PC-9 (cell line): ENCODE results near the gene METAP2. TPM values are rescaled to one million over a fixed set of nuclear protein-coding genes. Genes with fewer than 3 reads are reported as not detected.
"Not testable (repeated sequence)": the region's sequence is repeated elsewhere in the genome, so short reads cannot be mapped to it uniquely, and the experiment has no call there.

Experiments used
- BruUV-seq: library from RNA; stranded (reverse); fragments of 400-500 nt; replicated peaks from 2 replicates; lab custom pipeline; 2021; lab: Mats Ljungman, UMichigan
- CTCF ChIA-PET: fragments of 300-600 bp; sonication (Branson Sonifier 250); formaldehyde crosslinking; loops from one replicate; lab custom pipeline; 2022; ENCODE audit warnings: antibody characterized with exemption; lab: Charles Lee
- POLR2A ChIA-PET: fragments of 300-600 bp; sonication (Branson Sonifier 250); formaldehyde crosslinking; loops from one replicate; lab custom pipeline; 2022; ENCODE audit warnings: antibody characterized with exemption; ENCODE audit not compliant: unreplicated experiment; lab: Charles Lee
- DNase-seq, 2 experiments: peaks; one replicate each; pipeline versions ENCODE4 v3.0.0 to v3.0.0-alpha.2; 2015 to 2022; ENCODE audit warnings: mixed read lengths in 1 of 2
- H2AFZ ChIP-seq: fragments of 200-600 bp; sonication (generic); 2 replicates; pipeline ENCODE4 v1.8.1; 2017; ENCODE audit warnings: antibody characterized with exemption
- H3F3A ChIP-seq: fragments of 200-600 bp; sonication (generic); 2 replicates; pipeline ENCODE4 v1.8.1; 2017; ENCODE audit warnings: antibody characterized with exemption, mild to moderate bottlenecking, low read depth; ENCODE audit not compliant: insufficient read depth
- H3K27ac ChIP-seq: fragments of 200-600 bp; sonication (generic); 2 replicates; pipeline ENCODE4 v1.6.1; 2016; ENCODE audit warnings: mixed run types
- H3K27me3 ChIP-seq: fragments of 200-600 bp; sonication (generic); 2 replicates; pipeline ENCODE4 v1.6.1; 2016; ENCODE audit warnings: low read depth, mixed run types; ENCODE audit not compliant: insufficient read depth
- H3K36me3 ChIP-seq: fragments of 200-600 bp; sonication (generic); 2 replicates; pipeline ENCODE4 v1.6.1; 2016; ENCODE audit warnings: low read depth, mixed run types
- H3K4me1 ChIP-seq: fragments of 200-600 bp; sonication (generic); replicated peaks from 2 replicates; pipeline ENCODE4 v1.6.1; 2016; ENCODE audit warnings: mixed run types; ENCODE audit not compliant: insufficient read depth
- H3K4me2 ChIP-seq: fragments of 200-600 bp; sonication (generic); 2 replicates; pipeline ENCODE4 v1.6.1; 2017; ENCODE audit warnings: mixed run types
- H3K4me3 ChIP-seq: fragments of 200-600 bp; sonication (generic); 2 replicates; pipeline ENCODE4 v1.6.1; 2016; ENCODE audit warnings: mixed run types
- H3K79me2 ChIP-seq: fragments of 200-600 bp; sonication (generic); 2 replicates; pipeline ENCODE4 v1.6.1; 2017; ENCODE audit warnings: low read depth, mixed run types
- H3K9me2 ChIP-seq: fragments of 200-600 bp; sonication (generic); 2 replicates; pipeline ENCODE4 v1.8.1; 2017; ENCODE audit warnings: mild to moderate bottlenecking; ENCODE audit not compliant: insufficient read depth
- H3K9me3 ChIP-seq: fragments of 200-600 bp; sonication (generic); 2 replicates; pipeline ENCODE4 v1.8.1; 2016; ENCODE audit warnings: low read depth; ENCODE audit not compliant: insufficient read depth
- H4K20me1 ChIP-seq: fragments of 200-600 bp; sonication (generic); 2 replicates; pipeline ENCODE4 v1.8.1; 2017; ENCODE audit not compliant: insufficient read depth
- EZH2 ChIP-seq: fragments of 200-600 bp; sonication (generic); IDR thresholded peaks from 2 replicates; pipeline ENCODE4 v1.8.0; 2017; ENCODE audit warnings: antibody characterized with exemption, low read depth
- intact Hi-C: fragments of 100-400 bp; cut with micrococcal nuclease; formaldehyde crosslinking; loops from one replicate; pipeline ENCODE4 v1.10.0; 2022; ENCODE audit not compliant: unreplicated experiment
- total RNA-seq: library from RNA; stranded (reverse); gene quantifications from 2 replicates; pipeline ENCODE4 v1.2.3, GENCODE V29; 2021
- TF ChIP-seq, protein P1 (sequence below): fragments of 200-600 bp; sonication (generic); conservative IDR thresholded peaks from 2 replicates; pipeline ENCODE4 v1.6.1; 2017; ENCODE audit warnings: mixed run types, antibody characterized with exemption, mild to moderate bottlenecking, moderate library complexity

Gene METAP2
- total RNA-seq, 1 experiment from 2014 or later, result 93.8 TPM

GRCh38 chr12:95445884-95446505, 28.0 kb upstream of the METAP2 start:
- BruUV-seq, result no TSS peak
- Histone ChIP-seq H4K20me1 (no peaks in the 10 kb centered on the region), H3K9me2 (no peaks in the 10 kb centered on the region), H3K27ac (no peak overlapping the region), H3K4me2 (no peak overlapping the region), H3K79me2 (no peaks in the 10 kb centered on the region), H3K4me3 (no peak overlapping the region), H3K4me1 (peaks cover 12% of the 10 kb centered on the region), H3K9me3 (no peaks in the 10 kb centered on the region), H2AFZ (no peak overlapping the region), H3K27me3 (no peaks in the 10 kb centered on the region), H3K36me3 (no peaks in the 10 kb centered on the region), H3F3A (no peaks in the 10 kb centered on the region)
- ChIA-PET POLR2A (no interaction called here), CTCF (no interaction called here)
- TF ChIP-seq, protein P1, sequence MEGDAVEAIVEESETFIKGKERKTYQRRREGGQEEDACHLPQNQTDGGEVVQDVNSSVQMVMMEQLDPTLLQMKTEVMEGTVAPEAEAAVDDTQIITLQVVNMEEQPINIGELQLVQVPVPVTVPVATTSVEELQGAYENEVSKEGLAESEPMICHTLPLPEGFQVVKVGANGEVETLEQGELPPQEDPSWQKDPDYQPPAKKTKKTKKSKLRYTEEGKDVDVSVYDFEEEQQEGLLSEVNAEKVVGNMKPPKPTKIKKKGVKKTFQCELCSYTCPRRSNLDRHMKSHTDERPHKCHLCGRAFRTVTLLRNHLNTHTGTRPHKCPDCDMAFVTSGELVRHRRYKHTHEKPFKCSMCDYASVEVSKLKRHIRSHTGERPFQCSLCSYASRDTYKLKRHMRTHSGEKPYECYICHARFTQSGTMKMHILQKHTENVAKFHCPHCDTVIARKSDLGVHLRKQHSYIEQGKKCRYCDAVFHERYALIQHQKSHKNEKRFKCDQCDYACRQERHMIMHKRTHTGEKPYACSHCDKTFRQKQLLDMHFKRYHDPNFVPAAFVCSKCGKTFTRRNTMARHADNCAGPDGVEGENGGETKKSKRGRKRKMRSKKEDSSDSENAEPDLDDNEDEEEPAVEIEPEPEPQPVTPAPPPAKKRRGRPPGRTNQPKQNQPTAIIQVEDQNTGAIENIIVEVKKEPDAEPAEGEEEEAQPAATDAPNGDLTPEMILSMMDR, result no peak
- no peak for TF ChIP-seq EZH2
- no peak for DNase-seq
- intact Hi-C loops, result no loop called here

DNA sequence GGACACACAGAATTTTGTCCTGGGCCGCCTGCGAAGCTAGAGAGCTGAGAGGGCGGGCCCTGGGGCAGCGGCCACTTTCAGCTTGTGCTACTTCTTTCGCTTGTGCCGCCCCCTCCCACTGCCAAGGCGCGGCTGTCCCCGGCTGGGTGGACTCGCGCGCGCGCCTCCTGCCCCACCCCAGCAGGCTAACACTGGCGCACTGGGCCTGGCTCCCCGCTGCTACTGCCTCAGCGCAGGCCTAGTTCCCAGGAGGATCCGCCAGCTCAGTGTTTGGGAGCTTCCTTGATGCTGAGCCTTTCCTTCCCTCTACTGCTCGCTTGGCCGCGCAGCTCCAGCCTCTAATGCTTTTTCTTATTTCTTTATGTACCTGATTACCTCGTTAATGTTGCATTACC, 27.4 kb upstream of the METAP2 start:
- no peaks in the 10 kb centered on the region for H4K20me1 ChIP-seq
- H3K27ac ChIP-seq, result no peak overlapping the region
- BruUV-seq, result no TSS peak
- ChIA-PET CTCF (no interaction called here), POLR2A (no interaction called here)
- no peaks in the 10 kb centered on the region for H3F3A ChIP-seq
- no peaks in the 10 kb centered on the region for H3K36me3 ChIP-seq
- no peaks in the 10 kb centered on the region for H3K27me3 ChIP-seq
- no peak overlapping the region for H2AFZ ChIP-seq
- no peaks in the 10 kb centered on the region for H3K79me2 ChIP-seq
- peaks cover 12% of the 10 kb centered on the region for H3K4me1 ChIP-seq
- no peak for DNase-seq
- no peak overlapping the region for H3K4me3 ChIP-seq
- intact Hi-C loops, result no loop called here
- no peaks in the 10 kb centered on the region for H3K9me2 ChIP-seq
- TF ChIP-seq, protein P1, result no peak
- no peak for TF ChIP-seq EZH2
- H3K4me2 ChIP-seq, result no peak overlapping the region
- H3K9me3 ChIP-seq, result no peaks in the 10 kb centered on the region

GRCh38 chr12:95449656-95450055, 24.3 kb upstream of the METAP2 start:
- H3K79me2 ChIP-seq, H3K27me3 ChIP-seq, H3K27ac ChIP-seq, intact Hi-C loops, H3K36me3 ChIP-seq, H3K9me3 ChIP-seq, H3K9me2 ChIP-seq, BruUV-seq, H4K20me1 ChIP-seq, H3F3A ChIP-seq, CTCF ChIA-PET, H3K4me3 ChIP-seq: not testable (repeated sequence)
- peak in 1 of 2 experiments; percentile 47 for DNase-seq
- peak overlapping the region; percentile 39; the same call in 1 of the 2 replicates for H2AFZ ChIP-seq
- H3K4me2 ChIP-seq, result peak overlapping the region; percentile 54
- POLR2A ChIA-PET, result interaction anchor here (0.6 kb wide), 1 partner anchor 327 kb away, joined by 3 read pairs; no protein-coding TSS in a partner anchor
- peaks cover 24% of the 10 kb centered on the region for H3K4me1 ChIP-seq

GRCh38 chr12:95452501-95452900, 21.5 kb upstream of the METAP2 start:
- H3K9me3 ChIP-seq, CTCF ChIA-PET: not testable (repeated sequence)

DNA sequence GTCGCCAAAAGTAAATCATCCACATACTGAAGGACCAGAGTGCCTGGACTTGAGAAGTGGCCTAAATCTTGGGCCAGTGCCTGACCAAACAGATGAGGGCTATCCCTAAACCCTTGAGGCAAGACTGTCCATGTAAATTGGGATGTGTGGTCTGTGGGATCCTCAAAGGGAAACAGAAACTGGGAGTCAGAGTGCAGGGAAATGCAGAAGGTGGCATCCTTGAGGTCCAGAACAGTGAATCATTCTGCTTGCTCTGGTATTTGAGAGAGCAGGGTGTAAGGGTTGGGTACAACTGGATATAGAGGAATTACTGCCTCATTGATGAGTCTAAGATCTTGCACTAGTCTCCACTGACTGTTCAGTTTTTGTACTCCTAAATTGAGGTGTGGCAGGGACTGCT, 20.1 kb upstream of the METAP2 start:
- H3K4me3 ChIP-seq, H3K9me3 ChIP-seq, H3K27me3 ChIP-seq, H2AFZ ChIP-seq, H3K9me2 ChIP-seq, H3K79me2 ChIP-seq, H3K27ac ChIP-seq, CTCF ChIA-PET, intact Hi-C loops, H3K36me3 ChIP-seq, BruUV-seq, H4K20me1 ChIP-seq: not testable (repeated sequence)
- POLR2A ChIA-PET, result interaction anchor here (0.6 kb wide), 1 partner anchor 131 kb away, joined by 3 read pairs; no protein-coding TSS in a partner anchor
- Histone ChIP-seq H3F3A (peaks cover 12% of the 10 kb centered on the region; the same call in 1 of the 2 replicates), H3K4me1 (peaks cover 40% of the 10 kb centered on the region), H3K4me2 (peak overlapping the region; percentile 57)
- DNase-seq, result peak in 1 of 2 experiments; percentile 64

More at GRCh38 chr12:95452501-95452900, 21.5 kb upstream of the METAP2 start:
- H3K4me2 ChIP-seq, H4K20me1 ChIP-seq, BruUV-seq, H2AFZ ChIP-seq, H3K79me2 ChIP-seq, POLR2A ChIA-PET, H3K4me3 ChIP-seq, H3K27ac ChIP-seq, DNase-seq, intact Hi-C loops, H3K9me2 ChIP-seq, H3K36me3 ChIP-seq, H3K27me3 ChIP-seq: not testable (repeated sequence)
- H3K4me1 ChIP-seq, result peaks cover 40% of the 10 kb centered on the region
- peaks cover 12% of the 10 kb centered on the region; the same call in 1 of the 2 replicates for H3F3A ChIP-seq

DNA sequence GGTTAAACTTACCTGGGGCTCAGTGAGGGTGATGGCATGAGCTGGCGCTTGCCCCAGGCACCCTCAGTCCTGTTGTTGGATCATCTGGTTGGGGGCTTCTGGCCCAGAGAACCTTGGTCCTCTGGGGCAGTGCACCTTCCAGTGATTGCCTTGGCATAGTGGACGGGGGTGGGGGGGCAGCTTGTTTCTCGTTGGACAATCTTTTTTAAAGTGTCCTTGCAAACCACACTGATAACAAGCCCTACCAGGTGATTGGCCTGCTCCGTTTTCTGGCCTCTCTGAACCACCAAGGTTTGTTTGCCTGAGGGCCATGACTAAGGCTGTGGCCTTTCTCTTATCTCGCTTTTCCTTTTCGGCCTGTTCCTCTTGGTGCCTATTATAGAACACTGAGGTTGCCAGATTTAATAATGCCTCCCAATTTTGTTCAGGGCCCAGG, 19.2 kb upstream of the METAP2 start:
- POLR2A ChIA-PET, result interaction anchor here (0.6 kb wide), 1 partner anchor 132 kb away, joined by 3 read pairs; no protein-coding TSS in a partner anchor
- Histone ChIP-seq H3K4me2 (peak overlapping the region; percentile 57), H3K4me1 (peaks cover 31% of the 10 kb centered on the region), H3K27ac (0 out of 2 replicates have a peak overlapping the region, but pooled peaks have one; percentile 13), H3F3A (peaks cover 12% of the 10 kb centered on the region; the same call in 1 of the 2 replicates)
- intact Hi-C loops, H3K9me3 ChIP-seq, H3K36me3 ChIP-seq, H3K4me3 ChIP-seq, H3K79me2 ChIP-seq, H2AFZ ChIP-seq, CTCF ChIA-PET, BruUV-seq, H4K20me1 ChIP-seq, H3K9me2 ChIP-seq, H3K27me3 ChIP-seq: not testable (repeated sequence)
- peak; percentile 65 to 82 for DNase-seq
